Naive thymus-derived CD4-positive, alpha-beta T cell (primary cell): ENCODE measurements around the gene SPATA31C1. TPM values are rescaled to one million over a fixed set of nuclear protein-coding genes. Genes with fewer than 3 reads are reported as not detected.

Source experiments
- ATAC-seq: fragments of 150-1000 bp; cut with Tn5 transposase; 2 replicates; pipeline ENCODE4 v1.10.0; 2021; ENCODE audit warnings: mild to moderate bottlenecking, moderate library complexity
- CTCF ChIA-PET: fragments of 350-600 bp; sonication (Branson Sonifier 250); formaldehyde crosslinking; loops from one replicate; lab custom pipeline; 2021; ENCODE audit warnings: antibody characterized with exemption; lab: Charles Lee
- POLR2A ChIA-PET: fragments of 350-600 bp; sonication (Branson Sonifier 250); formaldehyde crosslinking; loops from one replicate; lab custom pipeline; 2021; ENCODE audit warnings: antibody characterized with exemption, inconsistent platforms; lab: Charles Lee
- DNase-seq, 9 donors: peaks; one replicate each; pipeline versions ENCODE4 v3.0.0 to v3.0.0-alpha.2; 2020 to 2022; ENCODE audit warnings: mixed read lengths in 1 of 9
- H3K27ac ChIP-seq: one replicate; pipeline ENCODE4 v1.7.0; 2013; ENCODE audit warnings: mild to moderate bottlenecking, low read depth, low read length, moderate library complexity
- H3K27me3 ChIP-seq, 2 donors: one replicate each; pipeline ENCODE4 v1.7.0; 2013; ENCODE audit warnings: low read length in 2 of 2, mild to moderate bottlenecking in 2 of 2, moderate library complexity in 2 of 2; ENCODE audit not compliant: control insufficient read depth in 2 of 2, insufficient read depth in 2 of 2
- H3K36me3 ChIP-seq, 3 experiments: 1 replicate in 2 of 3; 2 replicates in 1 of 3; pipeline ENCODE4 v1.7.0; 2013; ENCODE audit warnings: low read length in 3 of 3, mild to moderate bottlenecking in 3 of 3, moderate library complexity in 1 of 3; ENCODE audit not compliant: insufficient read depth in 3 of 3, control insufficient read depth in 2 of 3
- H3K4me1 ChIP-seq, 2 donors: one replicate each; pipeline ENCODE4 v1.7.0; 2013; ENCODE audit warnings: low read length in 2 of 2, mild to moderate bottlenecking in 2 of 2, moderate library complexity in 1 of 2; ENCODE audit not compliant: control insufficient read depth in 2 of 2, insufficient read depth in 2 of 2
- H3K4me3 ChIP-seq: 2 replicates; pipeline ENCODE4 v1.7.0; 2013; ENCODE audit warnings: mild to moderate bottlenecking, low read length
- H3K9me3 ChIP-seq, 3 experiments: 1 replicate in 2 of 3; 2 replicates in 1 of 3; pipeline ENCODE4 v1.7.0; 2013; ENCODE audit warnings: low read length in 3 of 3; ENCODE audit not compliant: control insufficient read depth in 2 of 3
- H3K27ac Mint-ChIP-seq, 9 donors: one replicate each; pipeline ENCODE4 v1.8.0; 2020 to 2022; ENCODE audit warnings: mixed read lengths in 9 of 9, mild to moderate bottlenecking in 8 of 9, moderate library complexity in 5 of 9, inconsistent platforms in 2 of 9
- H3K27me3 Mint-ChIP-seq, 5 donors: one replicate each; pipeline ENCODE4 v1.8.0; 2021 to 2022; ENCODE audit warnings: mixed read lengths in 5 of 5, mild to moderate bottlenecking in 1 of 5
- H3K36me3 Mint-ChIP-seq, 5 donors: one replicate each; pipeline ENCODE4 v1.8.0; 2020 to 2022; ENCODE audit warnings: mixed read lengths in 5 of 5, mild to moderate bottlenecking in 3 of 5, inconsistent platforms in 1 of 5
- H3K4me1 Mint-ChIP-seq, 7 donors: one replicate each; pipeline ENCODE4 v1.8.0; 2020 to 2022; ENCODE audit warnings: mixed read lengths in 7 of 7, mild to moderate bottlenecking in 3 of 7, inconsistent platforms in 1 of 7
- H3K4me3 Mint-ChIP-seq, 10 donors: one replicate each; pipeline ENCODE4 v1.8.0; 2020 to 2022; ENCODE audit warnings: mild to moderate bottlenecking in 10 of 10, mixed read lengths in 10 of 10, moderate library complexity in 6 of 10, inconsistent platforms in 2 of 10
- H3K9me3 Mint-ChIP-seq, 11 donors: one replicate each; pipeline ENCODE4 v1.8.0; 2020 to 2022; ENCODE audit warnings: mixed read lengths in 11 of 11, mild to moderate bottlenecking in 4 of 11, inconsistent platforms in 1 of 11, moderate library complexity in 1 of 11
- intact Hi-C, 2 donors: fragments of 100-400 bp; cut with micrococcal nuclease; formaldehyde crosslinking; loops; one replicate each; pipeline ENCODE4 v1.15.1; 2023
- polyA plus RNA-seq, 2 donors: library from polyadenylated mRNA; unstranded; fragments of 300-500 nt; fragmentation: Illumina TruSeq; gene quantifications; one replicate each; pipeline ENCODE4 v1.2.3, GENCODE V29; 2021
- total RNA-seq, 6 experiments: library from RNA in 5 of 6; stranded (reverse) in 5 of 6; gene quantifications; 1 replicate in 5 of 6; 2 replicates in 1 of 6; pipeline ENCODE4 v1.2.3 and lab custom pipeline; 2021 to 2026

SPATA31C1 gene
- total and polyA plus RNA-seq, 7 experiments from 2014 or later = not detected

- Mint-ChIP-seq H3K4me1 (peaks cover 0 to 9% (median 4%) of the 10 kb centered on the region in 7 donors), H3K27me3 (peaks cover 0 to 37% (median 30%) of the 10 kb centered on the region in 5 donors), H3K4me3 (peak overlapping the region in 6 of 10 donors; percentile 10 to 52 (median 34)), H3K36me3 (peaks cover 0 to 10% (median 0%) of the 10 kb centered on the region in 5 donors), H3K27ac (no peak overlapping the region), H3K9me3 (peaks cover 0 to 4% (median 0%) of the 10 kb centered on the region in 11 donors)
- Histone ChIP-seq H3K9me3 (no peaks in the 10 kb centered on the region), H3K27me3 (peaks cover 0 to 4% of the 10 kb centered on the region in 2 donors), H3K27ac (no peak overlapping the region), H3K4me1 (no peaks in the 10 kb centered on the region), H3K36me3 (no peaks in the 10 kb centered on the region), H3K4me3 (no peak overlapping the region)
- intact Hi-C loops = no loop called here
- no peak for DNase-seq
- ChIA-PET CTCF (no interaction called here), POLR2A (no interaction called here)
- no peak for ATAC-seq
These were observed 26.9 kb downstream of the SPATA31C1 start for GRCh38 chr9:87944682-87945081.

- Histone ChIP-seq H3K9me3 (no peaks in the 10 kb centered on the region), H3K36me3 (no peaks in the 10 kb centered on the region), H3K27ac (no peak overlapping the region), H3K4me1 (no peaks in the 10 kb centered on the region), H3K4me3 (no peak overlapping the region), H3K27me3 (peaks cover 0 to 2% of the 10 kb centered on the region in 2 donors)
- ChIA-PET POLR2A (no interaction called here), CTCF (interaction anchor here (0.7 kb wide), 1 partner anchor 843 kb away, joined by 3 read pairs; no protein-coding TSS in a partner anchor)
- intact Hi-C loops = loop anchor here in 1 of 2 donors (1.0 kb wide), 1 partner anchor 628 kb away; no protein-coding TSS in a partner anchor
- DNase-seq = no peak
- H3K4me1 Mint-ChIP-seq = peaks cover 0 to 3% (median 2%) of the 10 kb centered on the region in 7 donors
- no peak overlapping the region for H3K4me3 Mint-ChIP-seq
- H3K27ac Mint-ChIP-seq = no peak overlapping the region
- peaks cover 0 to 7% (median 4%) of the 10 kb centered on the region in 5 donors for H3K36me3 Mint-ChIP-seq
- no peak for ATAC-seq
- H3K9me3 Mint-ChIP-seq = peaks cover 0 to 16% (median 8%) of the 10 kb centered on the region in 11 donors
- H3K27me3 Mint-ChIP-seq = peaks cover 0 to 42% (median 25%) of the 10 kb centered on the region in 5 donors
These were observed 32.5 kb downstream of the SPATA31C1 start for GRCh38 chr9:87950296-87950695.

GRCh38 chr9:87950765-87951488, 33.2 kb downstream of the SPATA31C1 start:
- H3K4me1 Mint-ChIP-seq = peaks cover 0 to 8% (median 0%) of the 10 kb centered on the region in 7 donors
- CTCF ChIA-PET = no interaction called here
- Histone ChIP-seq H3K36me3 (no peaks in the 10 kb centered on the region), H3K4me1 (no peaks in the 10 kb centered on the region), H3K27me3 (no peaks in the 10 kb centered on the region), H3K4me3 (no peak overlapping the region), H3K27ac (no peak overlapping the region), H3K9me3 (no peaks in the 10 kb centered on the region)
- intact Hi-C loops = loop anchor here in 1 of 2 donors (1.0 kb wide), 1 partner anchor 627 kb away; no protein-coding TSS in a partner anchor
- peaks cover 0 to 7% (median 4%) of the 10 kb centered on the region in 5 donors for H3K36me3 Mint-ChIP-seq
- peaks cover 3 to 37% (median 22%) of the 10 kb centered on the region in 5 donors for H3K27me3 Mint-ChIP-seq
- peak in 1 of 9 donors; percentile 25 for DNase-seq
- H3K4me3 Mint-ChIP-seq = no peak overlapping the region
- H3K27ac Mint-ChIP-seq = no peak overlapping the region
- ATAC-seq = no peak
- POLR2A ChIA-PET = no interaction called here
- peaks cover 0 to 16% (median 8%) of the 10 kb centered on the region in 11 donors for H3K9me3 Mint-ChIP-seq

GRCh38 chr9:87954230-87954629, 36.5 kb downstream of the SPATA31C1 start:
- H3K27me3 ChIP-seq = no peaks in the 10 kb centered on the region
- intact Hi-C loops = no loop called here
- no peaks in the 10 kb centered on the region for H3K36me3 ChIP-seq
- no peak overlapping the region for H3K27ac ChIP-seq
- H3K9me3 ChIP-seq = no peaks in the 10 kb centered on the region
- no peaks in the 10 kb centered on the region for H3K4me1 ChIP-seq
- no peak overlapping the region for H3K4me3 Mint-ChIP-seq
- peaks cover 3 to 21% (median 11%) of the 10 kb centered on the region in 5 donors for H3K27me3 Mint-ChIP-seq
- peaks cover 0 to 6% (median 0%) of the 10 kb centered on the region in 5 donors for H3K36me3 Mint-ChIP-seq
- DNase-seq (no peak), ATAC-seq (no peak)
- no peak overlapping the region for H3K27ac Mint-ChIP-seq
- peaks cover 0 to 8% (median 4%) of the 10 kb centered on the region in 7 donors for H3K4me1 Mint-ChIP-seq
- H3K9me3 Mint-ChIP-seq = peaks cover 0 to 16% (median 8%) of the 10 kb centered on the region in 11 donors
- POLR2A ChIA-PET = no interaction called here
- no peak overlapping the region for H3K4me3 ChIP-seq
- CTCF ChIA-PET = no interaction called here

GRCh38 chr9:87957839-87958238, 40.1 kb downstream of the SPATA31C1 start:
- no peaks in the 10 kb centered on the region for H3K36me3 ChIP-seq
- H3K27me3 ChIP-seq = no peaks in the 10 kb centered on the region
- Mint-ChIP-seq H3K4me3 (no peak overlapping the region), H3K27ac (peak overlapping the region in 1 of 9 donors; percentile 7), H3K9me3 (peaks cover 0 to 2% (median 0%) of the 10 kb centered on the region in 11 donors), H3K4me1 (peaks cover 0 to 8% (median 4%) of the 10 kb centered on the region in 7 donors), H3K27me3 (peaks cover 3 to 28% (median 20%) of the 10 kb centered on the region in 5 donors), H3K36me3 (no peaks in the 10 kb centered on the region)
- no peaks in the 10 kb centered on the region for H3K9me3 ChIP-seq
- no peak overlapping the region for H3K27ac ChIP-seq
- POLR2A ChIA-PET = no interaction called here
- H3K4me1 ChIP-seq = no peaks in the 10 kb centered on the region
- CTCF ChIA-PET = no interaction called here
- no peak overlapping the region for H3K4me3 ChIP-seq
- ATAC-seq (no peak), DNase-seq (no peak)
- intact Hi-C loops = no loop called here

- intact Hi-C loops = no loop called here
- Mint-ChIP-seq H3K4me3 (no peak overlapping the region), H3K36me3 (no peaks in the 10 kb centered on the region), H3K9me3 (peaks cover 0 to 2% (median 0%) of the 10 kb centered on the region in 11 donors), H3K4me1 (peaks cover 0 to 8% (median 4%) of the 10 kb centered on the region in 7 donors), H3K27me3 (peaks cover 3 to 30% (median 20%) of the 10 kb centered on the region in 5 donors), H3K27ac (no peak overlapping the region)
- no peak overlapping the region for H3K27ac ChIP-seq
- no peaks in the 10 kb centered on the region for H3K36me3 ChIP-seq
- DNase-seq (no peak), ATAC-seq (no peak)
- no peaks in the 10 kb centered on the region for H3K27me3 ChIP-seq
- no peaks in the 10 kb centered on the region for H3K4me1 ChIP-seq
- H3K9me3 ChIP-seq = no peaks in the 10 kb centered on the region
- ChIA-PET CTCF (no interaction called here), POLR2A (no interaction called here)
- H3K4me3 ChIP-seq = no peak overlapping the region
These were observed 40.8 kb downstream of the SPATA31C1 start for GRCh38 chr9:87958591-87958990.
